GM23338 (cell line): ENCODE results near the gene HBA1. TPM values are rescaled to one million over a fixed set of nuclear protein-coding genes. Genes with fewer than 3 reads are reported as not detected.

Experiments
- ATAC-seq: fragments of 200-7000 bp; cut with Tn5 transposase; 3 replicates; pipeline ENCODE4 v1.9.1; 2020
- DNase-seq: peaks from one replicate; pipeline ENCODE4 v3.0.0-alpha.2; 2015; ENCODE audit warnings: low spot score
- H2AFZ ChIP-seq: fragments of 200-600 bp; sonication (generic); 2 replicates; pipeline ENCODE4 v1.8.0; 2016; ENCODE audit warnings: antibody characterized with exemption, mild to moderate bottlenecking, moderate library complexity
- H3F3A ChIP-seq: fragments of 200-600 bp; sonication (generic); replicated peaks from 2 replicates; pipeline ENCODE4 v1.8.0; 2017; ENCODE audit warnings: antibody characterized with exemption, mixed run types, low read depth
- H3K27ac ChIP-seq: fragments of 200-600 bp; sonication (generic); 2 replicates; pipeline ENCODE4 v1.6.1; 2016; ENCODE audit warnings: low read depth
- H3K27me3 ChIP-seq: fragments of 200-600 bp; sonication (generic); 2 replicates; pipeline ENCODE4 v1.8.0; 2016; ENCODE audit warnings: mild to moderate bottlenecking, mixed run types, moderate library complexity; ENCODE audit not compliant: insufficient read depth
- H3K36me3 ChIP-seq: fragments of 200-600 bp; sonication (generic); 2 replicates; pipeline ENCODE4 v1.8.0; 2016; ENCODE audit warnings: mild to moderate bottlenecking; ENCODE audit not compliant: insufficient read depth
- H3K4me1 ChIP-seq: fragments of 200-600 bp; sonication (generic); 2 replicates; pipeline ENCODE4 v1.8.0; 2016; ENCODE audit warnings: mild to moderate bottlenecking, moderate library complexity; ENCODE audit not compliant: insufficient read depth
- H3K4me2 ChIP-seq: fragments of 200-600 bp; sonication (generic); 2 replicates; pipeline ENCODE4 v1.7.1; 2017; ENCODE audit warnings: mixed run types
- H3K4me3 ChIP-seq: fragments of 200-600 bp; sonication (generic); 2 replicates; pipeline ENCODE4 v1.6.1; 2016; ENCODE audit warnings: mixed run types
- H3K79me2 ChIP-seq: fragments of 200-600 bp; sonication (generic); replicated peaks from 2 replicates; pipeline ENCODE4 v1.8.0; 2017; ENCODE audit warnings: mild to moderate bottlenecking; ENCODE audit not compliant: insufficient read depth
- H3K9me2 ChIP-seq: fragments of 200-600 bp; sonication (generic); 2 replicates; pipeline ENCODE4 v1.8.0; 2017; ENCODE audit not compliant: insufficient read depth
- H4K20me1 ChIP-seq: fragments of 200-600 bp; sonication (generic); replicated peaks from 2 replicates; pipeline ENCODE4 v1.8.0; 2017; ENCODE audit warnings: mild to moderate bottlenecking; ENCODE audit not compliant: insufficient read depth
- H3K27ac Mint-ChIP-seq: 2 replicates; pipeline ENCODE4 v1.8.0; 2020; ENCODE audit warnings: inconsistent platforms, mild to moderate bottlenecking, moderate library complexity, mixed read lengths
- H3K27me3 Mint-ChIP-seq: 3 replicates; pipeline ENCODE4 v1.8.0; 2022; ENCODE audit warnings: low read depth, mild to moderate bottlenecking, moderate library complexity, mixed read lengths, inconsistent platforms; ENCODE audit not compliant: insufficient read depth, poor library complexity
- H3K36me3 Mint-ChIP-seq: 3 replicates; pipeline ENCODE4 v1.8.0; 2021; ENCODE audit warnings: low read depth, mild to moderate bottlenecking, inconsistent platforms, moderate library complexity, mixed read lengths
- H3K4me1 Mint-ChIP-seq: 3 replicates; pipeline ENCODE4 v1.8.0; 2020; ENCODE audit warnings: mild to moderate bottlenecking, inconsistent platforms, mixed read lengths
- H3K4me3 Mint-ChIP-seq: 3 replicates; pipeline ENCODE4 v1.8.0; 2021; ENCODE audit warnings: moderate library complexity, mild to moderate bottlenecking, inconsistent platforms, mixed read lengths
- H3K9me3 Mint-ChIP-seq: 3 replicates; pipeline ENCODE4 v1.8.0; 2020; ENCODE audit warnings: moderate library complexity, mild to moderate bottlenecking, inconsistent platforms, mixed read lengths
- CREB1 ChIP-seq: fragments of 250-450 bp; sonication (Bioruptor Pico); IDR thresholded peaks from 2 replicates; pipeline ENCODE4 v1.5.0; 2020; ENCODE audit warnings: low read depth, mild to moderate bottlenecking, moderate library complexity
- CTCF ChIP-seq, 2 experiments: fragments of 200-600 bp in 1 of 2; sonication (generic) in 1 of 2; conservative IDR thresholded peaks; 2 replicates each; pipeline versions ENCODE4 v1.5.1 to v1.6.1; 2016 to 2017; ENCODE audit warnings: antibody characterized with exemption in 2 of 2, low read depth in 2 of 2, mild to moderate bottlenecking in 2 of 2, moderate library complexity in 1 of 2
- ETS1 ChIP-seq: IDR thresholded peaks from 2 replicates; pipeline ENCODE4 v1.6.1; 2016; ENCODE audit warnings: antibody characterized with exemption
- EZH2 ChIP-seq: fragments of 200-600 bp; sonication (generic); IDR thresholded peaks from one replicate; pipeline ENCODE4 v1.8.0; 2017; ENCODE audit warnings: antibody characterized with exemption, mild to moderate bottlenecking, low read depth; ENCODE audit not compliant: unreplicated experiment
- EZH2phosphoT487 ChIP-seq: fragments of 200-600 bp; sonication (generic); IDR thresholded peaks from one replicate; pipeline ENCODE4 v1.8.1; 2018; ENCODE audit warnings: antibody characterized with exemption; ENCODE audit not compliant: unreplicated experiment
- JUNB ChIP-seq: IDR thresholded peaks from one replicate; pipeline ENCODE4 v1.6.1; 2016; ENCODE audit warnings: antibody characterized with exemption; ENCODE audit not compliant: unreplicated experiment
- NANOG ChIP-seq: IDR thresholded peaks from 2 replicates; pipeline ENCODE4 v1.6.1; 2016; ENCODE audit warnings: antibody characterized with exemption, borderline replicate concordance
- REST ChIP-seq: IDR thresholded peaks from one replicate; pipeline ENCODE4 v1.6.1; 2018; ENCODE audit warnings: antibody characterized with exemption; ENCODE audit not compliant: unreplicated experiment
- STAT1 ChIP-seq: IDR thresholded peaks from one replicate; pipeline ENCODE4 v1.6.1; 2016; ENCODE audit warnings: antibody characterized with exemption; ENCODE audit not compliant: unreplicated experiment
- ZNF114 ChIP-seq: fragments of 250-450 bp; sonication (Bioruptor Pico); IDR thresholded peaks from 2 replicates; pipeline ENCODE4 v1.5.0; 2020; ENCODE audit warnings: mild to moderate bottlenecking, moderate library complexity
- ZNF331 ChIP-seq: fragments of 250-450 bp; sonication (Bioruptor Pico); IDR thresholded peaks from 2 replicates; pipeline ENCODE4 v1.5.0; 2020; ENCODE audit warnings: low read depth, mild to moderate bottlenecking, moderate library complexity
- ZNF462 ChIP-seq: fragments of 250-450 bp; sonication (Bioruptor Pico); IDR thresholded peaks from 2 replicates; pipeline ENCODE4 v1.5.0; 2020; ENCODE audit warnings: mild to moderate bottlenecking, moderate library complexity
- polyA plus RNA-seq: library from polyadenylated mRNA; unstranded; fragments of >200 nt; fragmentation: Nextera tagmentation; extraction: Ambion mirVana; gene quantifications from 2 replicates; pipeline ENCODE4 v1.2.1, GENCODE V29; 2016
- total RNA-seq: library from RNA; depleted of rRNA; stranded (reverse); fragments of >200 nt; shearing (Covaris generic); gene quantifications from 2 replicates; pipeline ENCODE4 v1.2.3, GENCODE V29; 2014

HBA1 gene
- total and polyA plus RNA-seq, 2 experiments from 2014 or later: 6.7 TPM; not detected in 1

- no peaks in the 10 kb centered on the region for H3K36me3 ChIP-seq
- ATAC-seq: peak; percentile 9
- H3K79me2 ChIP-seq: no peaks in the 10 kb centered on the region
- no peaks in the 10 kb centered on the region for H3K9me3 Mint-ChIP-seq
- no peak overlapping the region for H3K27ac ChIP-seq
- no peaks in the 10 kb centered on the region for H3K36me3 Mint-ChIP-seq
- H3K9me2 ChIP-seq: no peaks in the 10 kb centered on the region
- H3K27me3 Mint-ChIP-seq: peaks cover 68% of the 10 kb centered on the region
- H3K27me3 ChIP-seq: peaks cover 76% of the 10 kb centered on the region
- no peak for TF ChIP-seq ZNF114 (CRISPR knock-in tag)
- no peak for TF ChIP-seq STAT1
- no peak for TF ChIP-seq ZNF462 (CRISPR knock-in tag)
- peak; percentile 6 for TF ChIP-seq REST
- TF ChIP-seq CREB1: no peak
- no peak for TF ChIP-seq ETS1
- no peak for TF ChIP-seq JUNB
- no peak for TF ChIP-seq EZH2phosphoT487
- TF ChIP-seq EZH2: peak; percentile 75
- TF ChIP-seq NANOG: no peak
- TF ChIP-seq CTCF (conservative IDR thresholded peaks at IDR 0.05; ENCODE audit: low read depth in 2 of 2): no peak
- no peak for TF ChIP-seq ZNF331 (CRISPR knock-in tag)
- no peak overlapping the region for H3K27ac Mint-ChIP-seq
- H3K4me1 ChIP-seq: peaks cover 39% of the 10 kb centered on the region
- H4K20me1 ChIP-seq: no peaks in the 10 kb centered on the region; the same call in 1 of the 2 replicates
- peak overlapping the region; percentile 69 for H2AFZ ChIP-seq
- H3K4me1 Mint-ChIP-seq: peaks cover 36% of the 10 kb centered on the region
- DNase-seq: peak; percentile 67
- peak overlapping the region; percentile 88 for H3K4me2 ChIP-seq
- H3F3A ChIP-seq: peaks cover 9% of the 10 kb centered on the region
- H3K4me3 Mint-ChIP-seq: peak overlapping the region; percentile 65
- peak overlapping the region; percentile 64 for H3K4me3 ChIP-seq
These were observed 9.9 kb upstream of the HBA1 start for GRCh38 chr16:166375-167121.
